Tongue (tissue), 2 donors: ENCODE measurements around the gene BDKRB1. TPM values are rescaled to one million over a fixed set of nuclear protein-coding genes. Genes with fewer than 3 reads are reported as not detected.
A peak's percentile ranks its signal among the peaks of the same experiment; 100 is the strongest.

Experiments
- DNase-seq: peaks from one replicate; pipeline ENCODE4 v3.0.0-alpha.2; 2015
- total RNA-seq: library from RNA; depleted of rRNA; stranded (reverse); fragments of >200 nt; gene quantifications from one replicate; pipeline ENCODE4 v1.2.3, GENCODE V29; 2014

The BDKRB1 gene
- total RNA-seq, 1 donor from 2014 or later: 1.8 TPM

GRCh38 chr14:96261772-96262655, 6.0 kb downstream of the BDKRB1 start:
- peak; percentile 86 for DNase-seq

- peak; percentile 53 for DNase-seq
Observed at GRCh38 chr14:96263347-96264199, 7.6 kb downstream of the BDKRB1 start.

- no peak for DNase-seq
Observed at GRCh38 chr14:96264200-96264553, 8.2 kb downstream of the BDKRB1 start.

GRCh38 chr14:96264853-96265252, 8.8 kb downstream of the BDKRB1 start:
- no peak for DNase-seq

GRCh38 chr14:96265383-96266095, 9.5 kb downstream of the BDKRB1 start:
- DNase-seq: peak; percentile 87

- peak; percentile 91 for DNase-seq
Observed at GRCh38 chr14:96267336-96267735, 11.3 kb downstream of the BDKRB1 start.

GRCh38 chr14:96267916-96268315, 11.9 kb downstream of the BDKRB1 start:
- DNase-seq: no peak

- DNase-seq: no peak
Observed at GRCh38 chr14:96268431-96269358, 12.7 kb downstream of the BDKRB1 start.

- no peak for DNase-seq
Observed at GRCh38 chr14:96269359-96269710, 13.3 kb downstream of the BDKRB1 start.

GRCh38 chr14:96270565-96271420, 14.8 kb downstream of the BDKRB1 start:
- no peak for DNase-seq

- DNase-seq: no peak
Observed at GRCh38 chr14:96271421-96271762, 15.4 kb downstream of the BDKRB1 start.

GRCh38 chr14:96272777-96273473, 16.9 kb downstream of the BDKRB1 start:
- DNase-seq: no peak

- no peak for DNase-seq
Observed at GRCh38 chr14:96273629-96274028, 17.6 kb downstream of the BDKRB1 start.

GRCh38 chr14:96274122-96274521, 18.1 kb downstream of the BDKRB1 start:
- no peak for DNase-seq

- DNase-seq: peak; percentile 75
Observed at GRCh38 chr14:96274543-96274942, 18.5 kb downstream of the BDKRB1 start.

- peak; percentile 91 for DNase-seq
Observed at GRCh38 chr14:96275177-96276112, 19.4 kb downstream of the BDKRB1 start.

- no peak for DNase-seq
Observed at GRCh38 chr14:96277890-96278289, 21.9 kb downstream of the BDKRB1 start.

- no peak for DNase-seq
Observed at GRCh38 chr14:96279564-96279963, 23.6 kb downstream of the BDKRB1 start.

GRCh38 chr14:96280104-96280503, 24.1 kb downstream of the BDKRB1 start:
- DNase-seq: no peak
